HG02759 (cell line): ENCODE measurements around the gene PTPRM.

Experiments used
- ATAC-seq: cut with Tn5 transposase; IDR thresholded peaks from one replicate; pipeline ENCODE4 v1.9.1; 2021; ENCODE audit warnings: mild to moderate bottlenecking, moderate library complexity; ENCODE audit not compliant: unreplicated experiment

PTPRM gene

DNA sequence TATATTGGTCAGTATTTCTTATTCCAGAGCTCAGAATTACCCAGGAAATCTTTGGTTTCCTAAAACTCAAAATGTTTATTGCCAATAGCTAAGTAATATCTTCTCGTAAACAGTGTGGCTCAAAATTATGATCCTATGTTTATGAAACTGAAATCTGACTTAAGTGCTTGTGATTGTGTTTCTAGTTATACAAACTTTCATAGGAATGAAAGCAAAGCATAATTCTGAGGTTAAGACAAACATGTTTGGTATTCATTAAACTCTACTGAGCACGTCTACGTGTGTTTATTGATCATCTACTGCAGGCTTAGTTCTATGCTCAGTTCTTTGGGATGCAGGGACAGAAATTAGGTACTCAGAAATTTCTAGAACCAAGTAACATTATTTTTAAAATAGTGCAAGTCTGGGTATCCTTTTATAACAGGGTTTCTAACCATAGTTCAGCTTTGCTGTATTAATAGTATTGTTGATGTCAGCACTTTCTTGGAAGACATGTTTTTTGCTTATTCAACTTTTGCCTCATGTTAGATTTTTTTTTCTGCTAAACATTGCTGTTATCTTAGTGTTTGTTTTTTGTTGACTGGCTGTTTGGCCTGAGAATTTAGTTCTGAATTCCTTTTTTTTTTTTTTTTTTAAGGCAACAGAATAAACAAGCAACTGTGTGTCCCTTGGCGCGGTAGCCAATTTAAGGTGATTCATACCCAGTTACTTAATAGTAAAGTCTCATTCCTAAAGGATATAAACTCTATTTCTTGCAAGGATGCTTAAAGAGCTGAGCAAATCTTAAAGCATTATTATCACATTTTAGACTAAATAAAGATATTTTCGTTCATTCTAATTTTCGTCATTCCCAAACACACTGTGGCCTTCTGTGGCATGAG is 31.3 kb downstream of the PTPRM start:
- ATAC-seq = no peak

DNA sequence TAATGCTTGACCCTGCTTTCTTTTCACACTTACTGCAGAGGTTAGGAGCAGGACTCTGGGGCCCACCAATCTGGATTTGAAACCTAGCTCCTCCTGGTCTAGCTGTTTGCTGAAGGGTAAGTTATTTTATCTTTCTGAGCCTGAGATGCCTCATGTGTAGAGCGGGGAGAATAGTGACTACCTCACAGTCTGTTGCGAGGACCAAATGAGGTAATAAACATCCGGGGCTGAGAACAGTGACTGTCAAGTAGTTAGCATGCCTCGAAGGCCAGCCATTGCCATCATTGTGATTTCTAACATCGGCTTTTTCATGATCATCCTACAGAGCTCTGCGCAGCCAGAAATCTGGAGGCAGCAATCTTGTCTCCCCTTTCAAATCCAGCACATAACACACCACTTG is 32.9 kb downstream of the PTPRM start:
- no peak for ATAC-seq

DNA sequence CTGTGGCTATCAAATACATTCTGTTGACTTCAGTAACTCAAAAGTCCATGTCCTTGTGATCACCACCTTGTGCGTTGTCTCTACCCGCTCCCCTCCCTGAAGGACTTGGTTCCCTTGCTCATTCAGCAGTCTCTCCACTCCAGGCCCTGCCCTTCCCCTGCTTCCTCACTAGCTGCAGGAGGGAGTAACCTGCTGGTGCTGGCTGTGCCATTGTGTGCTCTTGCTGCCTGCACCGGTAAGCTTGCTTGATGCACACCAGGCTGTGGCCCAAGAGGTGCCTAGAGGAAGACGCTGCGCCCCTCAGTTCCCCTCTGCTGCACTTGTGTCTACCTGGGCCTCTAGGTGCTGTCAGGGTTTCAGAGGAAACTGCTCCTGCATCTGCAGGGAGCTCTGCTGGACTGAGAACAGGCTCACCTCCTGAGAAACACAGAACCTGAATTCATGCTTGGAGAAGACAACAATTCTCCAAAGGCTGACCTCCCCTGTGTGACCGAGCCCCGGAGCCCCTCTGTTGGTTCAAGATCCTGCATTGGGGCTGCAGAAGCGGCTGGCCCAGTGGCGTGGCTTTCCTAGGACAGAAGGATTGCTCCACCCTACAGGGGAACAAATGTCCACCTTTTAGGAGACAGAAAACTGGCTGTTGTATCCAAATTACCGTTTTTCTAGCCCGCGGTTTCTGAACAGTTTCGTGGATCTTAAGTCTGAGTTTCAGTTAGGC is 33.6 kb downstream of the PTPRM start:
- ATAC-seq = no peak

DNA sequence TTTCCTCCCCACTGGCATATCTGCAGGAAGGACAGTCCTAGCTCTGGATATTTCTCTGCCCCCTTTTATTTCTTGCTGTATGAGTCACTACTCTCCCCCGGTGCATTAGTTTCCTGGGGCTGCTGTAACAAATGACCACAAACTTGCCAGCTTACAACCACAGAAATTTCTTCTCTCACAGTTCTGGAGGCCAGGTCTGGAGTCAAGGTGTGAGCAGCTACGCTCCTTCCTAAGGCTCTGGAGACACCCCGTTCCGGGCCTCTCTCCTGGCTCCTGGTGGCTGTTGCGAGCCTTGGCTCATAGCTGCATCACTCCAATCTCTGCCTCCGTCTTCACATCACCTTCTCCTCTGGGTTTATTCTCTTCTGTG is 34.1 kb downstream of the PTPRM start:
- no peak for ATAC-seq

DNA sequence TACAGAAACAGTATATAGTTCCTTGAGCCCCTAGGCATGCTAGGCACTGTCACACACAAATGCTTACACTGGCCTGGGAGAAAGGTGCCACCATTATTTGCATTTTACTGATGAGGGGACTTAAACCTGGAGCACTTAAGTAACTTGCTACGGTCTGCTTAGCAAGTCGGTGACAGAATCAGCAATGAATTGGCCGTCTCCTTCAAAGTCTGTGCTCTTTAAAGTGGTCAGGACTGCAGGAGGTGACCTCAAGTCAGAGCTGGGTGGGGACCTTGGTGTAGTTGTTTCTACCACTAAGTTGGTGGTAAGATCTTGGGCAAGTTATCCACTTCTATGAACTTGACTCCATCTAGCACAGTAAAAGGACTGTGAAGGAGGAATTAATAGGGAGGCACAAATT is 34.8 kb downstream of the PTPRM start:
- ATAC-seq = no peak

DNA sequence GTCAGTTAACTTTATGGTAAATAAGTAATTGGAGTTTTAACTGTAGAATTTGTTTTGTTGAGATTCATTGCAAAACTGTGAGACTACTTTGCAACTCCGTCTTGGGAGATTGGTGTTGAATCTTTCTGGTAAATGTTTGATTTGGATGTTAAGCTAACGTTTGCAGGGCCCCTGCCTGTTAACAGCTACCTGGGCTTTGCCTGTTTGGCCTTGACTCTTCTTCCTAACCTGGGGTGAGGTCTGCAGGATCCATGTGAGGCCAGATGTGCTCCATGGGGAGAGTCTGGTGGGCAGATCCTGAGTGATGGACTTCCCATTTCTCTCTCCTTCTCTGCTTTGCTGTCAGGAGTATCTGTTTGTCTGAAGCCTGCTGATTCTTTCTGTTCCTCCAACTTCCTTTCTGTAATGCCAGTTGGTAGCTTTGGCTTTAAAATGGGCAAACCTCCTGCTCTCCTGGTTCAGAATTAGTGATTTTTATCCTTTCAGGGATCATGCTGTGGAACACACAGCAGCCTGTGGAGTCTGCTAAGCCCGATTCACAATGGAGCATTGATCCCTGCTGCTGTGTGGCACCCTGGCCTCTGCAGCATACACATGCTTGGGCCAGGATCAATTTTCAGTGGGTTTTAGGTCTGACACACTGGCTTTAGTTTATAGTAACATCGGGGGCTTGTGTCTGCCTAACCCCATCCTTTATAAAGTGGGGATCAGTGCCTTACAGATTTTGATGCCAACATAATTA is 36.3 kb downstream of the PTPRM start:
- ATAC-seq = no peak

DNA sequence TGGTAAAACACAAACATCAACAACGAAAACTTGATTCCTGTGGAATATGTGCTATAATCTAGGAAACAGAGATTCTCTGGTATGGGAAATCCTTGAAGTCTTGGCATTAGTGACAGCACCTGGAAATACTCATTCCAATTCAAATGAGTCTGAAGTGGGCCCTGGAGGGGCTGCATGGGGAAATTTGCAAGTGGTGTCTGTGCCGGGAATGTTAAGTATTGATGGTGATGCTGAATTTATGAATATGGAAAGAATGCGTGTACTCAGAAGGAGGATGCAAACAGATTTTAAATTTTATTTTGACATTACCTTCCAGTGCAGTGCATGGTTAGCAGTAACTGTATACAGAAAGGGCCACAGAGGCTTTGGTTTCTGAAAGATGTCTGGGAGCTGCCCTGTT is 37.2 kb downstream of the PTPRM start:
- no peak for ATAC-seq

DNA sequence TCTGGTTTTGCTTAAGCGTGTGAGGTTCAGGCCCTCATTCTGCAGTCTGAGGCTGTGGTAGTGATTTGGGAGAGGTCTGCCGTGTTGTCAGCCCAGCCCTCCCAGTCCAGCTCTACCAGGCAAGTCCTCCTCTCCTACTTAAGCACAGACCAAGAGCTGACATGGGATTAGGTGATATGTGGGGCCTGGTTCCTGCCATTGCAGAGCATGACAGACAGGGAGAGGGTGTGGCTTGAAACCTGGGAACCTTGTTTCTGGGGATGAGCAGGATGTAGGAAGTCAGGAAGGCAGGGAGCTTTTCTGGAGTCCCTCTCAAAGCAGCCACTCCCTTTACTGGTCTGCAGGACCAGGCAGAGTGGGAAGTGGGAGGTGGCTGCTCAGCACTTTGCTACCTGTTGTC is 38.6 kb downstream of the PTPRM start:
- no peak for ATAC-seq

DNA sequence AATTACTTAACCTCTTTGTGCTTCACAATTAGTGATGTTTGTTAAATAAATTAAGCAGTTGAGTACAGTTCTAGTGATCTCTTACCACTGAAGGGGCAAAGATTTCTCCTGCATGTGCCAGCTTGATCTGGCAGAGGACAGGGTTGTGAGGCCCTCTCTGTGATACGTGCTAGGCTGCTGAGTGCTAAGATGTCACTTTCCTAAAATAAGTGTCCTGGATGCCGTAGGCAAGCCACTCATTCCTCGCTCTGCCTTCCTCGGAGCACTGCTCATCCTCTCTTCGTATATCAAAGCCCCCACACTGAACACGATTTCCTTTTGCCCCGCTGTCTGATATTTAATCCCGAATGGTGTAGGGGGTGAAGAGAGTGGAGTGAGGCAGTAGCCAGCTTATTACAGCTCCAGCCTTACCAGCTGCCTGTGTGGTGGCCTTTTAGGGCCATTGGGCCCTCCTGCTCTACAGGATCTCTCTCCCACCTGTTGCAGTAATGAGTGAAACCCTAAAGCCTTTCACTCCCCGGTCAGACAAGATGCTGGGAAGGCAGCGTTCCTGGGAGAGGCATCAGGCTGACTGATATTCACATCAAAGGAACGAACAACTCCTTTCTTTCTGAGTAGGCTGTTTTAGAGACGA is 40.5 kb downstream of the PTPRM start:
- ATAC-seq = no peak

DNA sequence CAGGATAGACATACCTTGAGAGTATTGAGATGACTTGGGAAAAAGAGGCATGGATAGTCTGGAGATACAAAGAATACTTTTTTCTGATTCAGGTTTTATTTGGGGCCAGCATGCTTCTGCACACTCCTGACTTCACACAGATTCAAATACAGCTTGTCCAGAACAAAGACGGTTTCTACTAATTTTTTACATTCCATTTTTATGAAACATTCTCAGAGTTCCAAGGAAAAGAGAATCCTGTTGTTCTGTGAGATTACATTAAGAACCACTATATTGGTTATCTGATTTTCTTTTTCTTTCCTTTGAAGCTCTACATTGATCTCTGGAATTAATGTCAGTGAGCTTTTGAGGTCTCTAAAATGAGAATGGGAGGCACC is 41.0 kb downstream of the PTPRM start:
- ATAC-seq = no peak

DNA sequence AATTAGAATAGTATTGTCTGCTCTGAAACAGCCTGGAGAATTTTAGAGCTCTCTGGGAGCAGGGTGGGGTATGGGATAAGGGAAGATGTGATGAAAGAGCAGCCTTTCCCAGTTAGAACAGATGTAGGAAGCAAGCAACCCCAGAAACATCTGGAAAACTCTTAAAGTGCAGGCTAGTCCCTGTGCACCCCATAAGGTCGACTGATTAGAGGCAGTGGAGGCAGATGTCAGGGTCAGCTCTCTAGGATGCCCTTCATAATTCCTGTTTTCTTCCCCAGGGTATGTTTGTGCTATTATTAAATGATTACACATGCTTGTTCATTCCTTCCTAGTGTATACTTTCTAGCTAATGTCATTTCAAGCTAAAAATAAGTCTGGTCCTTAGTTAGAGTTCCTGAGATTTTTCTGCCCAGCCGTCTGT is 41.7 kb downstream of the PTPRM start:
- ATAC-seq = no peak

DNA sequence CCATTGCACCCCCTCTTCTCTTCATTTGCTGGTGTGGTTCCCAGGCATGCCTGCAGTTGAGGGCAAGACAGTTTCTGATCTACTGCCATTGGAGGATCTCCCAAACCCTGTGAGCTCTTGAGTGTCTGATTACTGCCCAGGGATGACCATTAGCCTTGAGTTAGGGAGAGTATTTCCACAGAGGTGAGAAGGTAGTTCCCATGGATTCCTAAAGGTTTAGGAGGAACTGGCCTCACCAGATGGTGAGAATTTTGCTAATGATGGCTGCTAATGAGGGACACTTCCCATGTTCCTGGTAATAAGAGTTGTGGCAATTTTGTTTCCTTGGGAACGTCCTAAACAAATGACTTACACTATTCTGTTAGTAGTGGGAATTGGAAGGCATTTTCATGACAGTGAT is 42.5 kb downstream of the PTPRM start:
- ATAC-seq = no peak

DNA sequence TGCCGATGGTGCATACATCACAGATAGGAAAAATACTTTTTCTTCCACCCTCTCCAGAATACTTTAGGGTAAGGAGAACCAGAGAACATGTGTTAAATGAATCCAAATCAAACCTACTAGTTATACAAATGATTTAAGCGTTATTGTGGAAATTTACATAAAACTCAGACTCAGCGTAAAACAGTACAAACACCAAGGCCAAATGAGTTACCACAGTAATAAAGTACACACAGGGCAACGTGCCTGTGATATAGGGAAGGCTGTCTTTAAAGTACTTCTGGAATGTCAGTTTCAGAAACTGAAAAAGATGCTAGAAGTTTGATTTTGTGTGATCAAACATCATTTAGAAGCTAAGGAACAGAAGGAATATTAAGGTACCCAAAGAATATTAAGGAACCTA is 46.9 kb downstream of the PTPRM start:
- no peak for ATAC-seq

DNA sequence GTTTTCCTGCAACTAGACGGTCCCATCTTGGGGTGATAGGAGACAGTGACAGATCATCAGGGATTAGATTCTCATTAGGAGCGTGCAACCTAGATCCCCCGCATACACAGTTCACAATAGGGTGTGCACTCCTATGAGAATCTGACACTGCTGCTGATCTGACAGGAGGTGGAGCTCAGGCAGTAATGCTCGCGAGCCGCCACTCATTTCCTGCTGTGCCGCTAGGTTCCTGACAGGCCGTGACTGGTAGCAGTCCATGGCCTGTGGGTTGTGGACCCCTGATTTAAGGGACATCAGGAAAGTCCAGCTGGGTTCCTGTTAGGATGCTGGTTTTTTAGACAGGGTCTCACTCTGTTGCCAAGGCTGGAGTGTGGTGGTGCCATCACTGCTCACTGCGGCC is 48.7 kb downstream of the PTPRM start:
- ATAC-seq = no peak

DNA sequence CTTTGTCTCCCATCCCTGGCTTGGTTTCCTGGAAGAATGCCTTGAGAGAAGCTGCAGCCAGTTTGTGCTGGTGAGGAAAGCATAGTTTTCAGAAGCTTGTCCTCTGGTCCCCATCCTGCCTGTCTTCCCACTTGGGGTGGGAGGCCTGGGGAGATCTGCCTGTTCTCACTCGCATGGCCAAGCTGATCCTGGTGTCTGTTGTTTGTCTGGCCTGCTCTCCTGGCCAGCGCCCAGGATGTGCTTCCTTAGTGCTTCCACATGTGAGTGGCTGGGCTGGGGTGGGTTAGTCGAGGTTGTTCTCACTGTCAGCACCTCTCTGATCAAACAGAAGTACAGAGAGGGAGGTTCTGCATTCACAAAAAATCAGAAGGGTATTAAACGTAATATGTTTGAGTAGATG is 49.5 kb downstream of the PTPRM start:
- no peak for ATAC-seq

DNA sequence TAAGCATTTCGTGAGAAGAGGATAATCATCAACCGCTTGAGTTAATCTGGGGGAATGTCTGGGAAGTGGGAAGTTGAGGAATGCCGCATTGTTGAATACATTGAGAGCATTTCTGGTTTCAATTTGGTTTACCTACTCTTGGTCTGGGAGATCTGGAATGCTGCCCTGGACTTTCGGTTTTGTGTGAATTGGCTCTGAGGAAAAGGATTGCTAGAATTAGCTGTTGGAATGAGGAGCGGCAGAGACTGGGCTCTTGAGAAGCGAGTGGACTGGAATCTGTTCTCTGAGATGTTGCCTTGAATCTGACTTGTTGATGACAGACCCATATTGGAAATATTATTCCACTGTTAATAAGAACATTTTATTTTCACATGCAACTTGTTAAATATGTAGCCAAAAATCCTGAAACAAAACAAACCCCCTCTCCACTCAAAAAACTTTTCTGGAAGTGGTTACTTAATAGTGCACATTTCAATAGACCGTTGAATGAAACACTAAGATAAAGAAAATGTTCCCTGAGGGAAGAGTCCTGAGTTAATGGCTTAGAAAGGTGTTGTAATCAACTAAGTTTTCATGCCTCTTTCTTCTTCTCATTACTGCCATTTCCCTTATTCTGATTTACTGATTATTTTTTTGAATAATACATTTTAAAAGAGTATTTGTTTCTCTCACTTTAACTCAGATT is 50.8 kb downstream of the PTPRM start:
- ATAC-seq = no peak

DNA sequence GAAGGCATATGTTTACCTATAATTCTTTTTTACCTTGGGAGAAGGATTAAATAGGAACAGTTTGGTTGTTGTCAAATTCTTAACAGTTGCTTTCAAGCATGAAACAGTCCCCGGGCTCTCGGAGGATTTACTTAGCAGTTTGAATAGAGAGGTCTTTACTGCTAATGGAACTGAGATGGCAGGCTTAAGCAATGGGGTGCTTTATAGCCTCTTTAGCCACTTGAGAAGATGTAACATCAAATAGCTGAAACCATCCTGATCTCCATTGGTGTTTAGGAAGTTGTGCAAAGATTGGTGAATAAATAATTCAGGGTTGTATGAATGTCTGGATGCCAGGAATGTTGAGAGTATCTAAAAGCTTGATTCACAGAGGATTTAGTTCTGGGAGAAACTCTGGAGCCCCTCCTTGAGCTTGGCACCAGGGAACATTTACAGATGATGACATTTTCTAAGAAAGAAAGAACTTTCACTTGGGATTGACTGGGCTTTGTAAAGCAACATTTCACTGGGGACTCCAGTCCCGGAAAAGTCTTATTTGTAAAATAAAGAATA is 51.9 kb downstream of the PTPRM start:
- ATAC-seq = no peak

DNA sequence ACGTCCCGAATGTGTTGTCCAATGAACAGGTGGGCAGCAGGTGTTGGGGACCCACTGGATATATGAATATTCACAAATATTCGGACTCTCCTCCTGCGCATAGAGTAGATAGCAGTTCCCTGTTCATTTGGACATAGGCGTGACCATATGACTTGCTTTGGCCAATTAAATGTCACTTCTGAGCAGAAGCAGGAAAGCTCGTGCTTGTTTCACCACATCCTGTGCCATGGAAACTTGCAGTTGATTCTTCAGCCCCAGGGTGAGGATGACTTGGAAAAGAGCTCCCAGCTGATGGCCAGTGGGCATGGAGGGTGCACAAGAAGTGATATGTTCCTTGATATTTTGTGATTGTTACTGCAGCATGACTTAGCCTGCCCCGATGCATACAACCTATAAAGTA is 52.6 kb downstream of the PTPRM start:
- no peak for ATAC-seq

DNA sequence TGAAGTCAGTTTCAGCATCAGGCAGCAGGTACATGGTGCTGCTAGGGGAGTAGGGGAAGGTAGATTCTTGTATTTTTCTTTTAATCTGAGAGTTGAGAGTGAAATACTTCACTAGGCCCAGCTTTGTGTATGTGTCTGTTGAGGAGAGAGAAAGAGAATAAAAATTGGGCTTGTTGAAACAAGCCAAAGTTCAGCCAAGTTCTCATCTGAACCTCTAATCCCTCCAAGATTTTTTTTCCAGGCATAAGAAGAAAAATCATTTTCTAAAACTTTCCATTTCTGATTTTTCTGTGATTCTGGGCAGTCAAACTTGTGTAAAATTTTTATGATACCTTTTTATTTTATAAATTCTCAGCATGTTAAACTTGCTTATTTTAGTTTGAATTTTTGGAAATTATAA is 55.6 kb downstream of the PTPRM start:
- ATAC-seq = no peak

DNA sequence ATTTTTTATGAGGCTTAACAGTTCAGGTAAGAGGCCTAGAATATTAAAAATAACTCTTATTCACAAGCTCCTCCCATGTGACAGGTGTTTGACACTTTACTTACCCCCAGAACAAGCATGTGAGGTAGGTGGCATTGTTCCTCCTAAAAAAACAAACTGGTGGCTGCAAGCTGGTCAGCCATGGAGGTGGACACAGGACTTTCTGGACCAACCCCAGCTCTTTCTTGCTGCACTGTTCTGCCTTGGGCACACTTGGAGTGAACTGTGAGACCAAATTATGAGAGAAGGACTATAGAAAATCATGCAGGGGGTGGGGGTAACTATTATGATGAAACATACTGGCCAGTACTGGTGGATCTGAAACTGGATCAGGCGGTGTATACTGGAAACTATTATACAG is 56.6 kb downstream of the PTPRM start:
- ATAC-seq = no peak

DNA sequence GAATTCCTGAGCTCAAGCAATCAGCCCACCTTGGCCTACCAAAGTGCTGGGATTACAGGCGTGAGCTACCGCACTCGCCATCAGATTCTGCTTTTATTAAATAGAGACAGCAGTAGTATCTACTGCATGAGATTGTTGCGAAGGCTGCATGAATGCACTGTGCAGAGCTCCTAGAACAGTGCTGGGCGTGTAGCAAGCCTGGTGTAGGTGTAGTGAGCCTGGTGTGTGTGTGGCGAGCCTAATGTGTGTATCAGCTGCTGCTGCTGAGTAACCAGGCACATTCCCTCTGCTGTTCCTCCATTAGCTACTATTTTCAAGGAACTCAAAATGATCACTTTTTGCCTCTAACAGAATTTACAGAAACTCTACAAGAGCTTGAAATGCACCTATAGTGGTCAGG is 57.6 kb downstream of the PTPRM start:
- no peak for ATAC-seq
